Hepatocyte (in vitro differentiated cells): ENCODE results near the gene GPR141.

Experiments used
- EZH2 ChIP-seq: fragments of 200-600 bp; sonication (generic); IDR thresholded peaks from 2 replicates; pipeline ENCODE4 v1.6.1; 2016; ENCODE audit warnings: antibody characterized with exemption, mild to moderate bottlenecking, borderline replicate concordance
- EZH2phosphoT487 ChIP-seq: fragments of 200-600 bp; sonication (generic); IDR thresholded peaks from one replicate; pipeline ENCODE4 v1.6.1; 2018; ENCODE audit warnings: antibody characterized with exemption, mild to moderate bottlenecking, low read depth, moderate library complexity; ENCODE audit not compliant: unreplicated experiment, severe bottlenecking
- TF ChIP-seq, protein P1 (sequence below): fragments of 200-600 bp; sonication (generic); IDR thresholded peaks from 2 replicates; pipeline ENCODE4 v1.5.1; 2016; ENCODE audit warnings: antibody characterized with exemption, mild to moderate bottlenecking; ENCODE audit not compliant: poor library complexity

DNA sequence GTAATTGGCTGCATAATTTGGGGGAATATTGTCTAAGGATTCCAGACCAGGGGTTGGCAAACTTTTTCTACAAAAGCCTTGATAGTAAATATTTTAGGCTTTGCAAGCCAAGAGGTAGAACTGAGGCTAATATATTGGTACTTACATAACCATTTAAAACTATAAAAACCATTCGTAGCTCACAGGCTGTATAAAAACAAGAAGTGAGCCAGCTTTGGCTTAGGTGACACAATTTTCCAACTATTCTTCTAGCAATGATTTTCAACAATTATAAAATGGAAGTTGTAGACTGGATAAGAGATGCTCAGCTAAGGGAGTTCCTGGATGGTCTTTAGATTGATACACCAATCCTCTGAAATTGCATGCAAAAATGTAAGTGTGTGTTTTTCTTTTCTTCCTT lies 1.4 kb downstream of the GPR141 start:
- TF ChIP-seq, protein P1, sequence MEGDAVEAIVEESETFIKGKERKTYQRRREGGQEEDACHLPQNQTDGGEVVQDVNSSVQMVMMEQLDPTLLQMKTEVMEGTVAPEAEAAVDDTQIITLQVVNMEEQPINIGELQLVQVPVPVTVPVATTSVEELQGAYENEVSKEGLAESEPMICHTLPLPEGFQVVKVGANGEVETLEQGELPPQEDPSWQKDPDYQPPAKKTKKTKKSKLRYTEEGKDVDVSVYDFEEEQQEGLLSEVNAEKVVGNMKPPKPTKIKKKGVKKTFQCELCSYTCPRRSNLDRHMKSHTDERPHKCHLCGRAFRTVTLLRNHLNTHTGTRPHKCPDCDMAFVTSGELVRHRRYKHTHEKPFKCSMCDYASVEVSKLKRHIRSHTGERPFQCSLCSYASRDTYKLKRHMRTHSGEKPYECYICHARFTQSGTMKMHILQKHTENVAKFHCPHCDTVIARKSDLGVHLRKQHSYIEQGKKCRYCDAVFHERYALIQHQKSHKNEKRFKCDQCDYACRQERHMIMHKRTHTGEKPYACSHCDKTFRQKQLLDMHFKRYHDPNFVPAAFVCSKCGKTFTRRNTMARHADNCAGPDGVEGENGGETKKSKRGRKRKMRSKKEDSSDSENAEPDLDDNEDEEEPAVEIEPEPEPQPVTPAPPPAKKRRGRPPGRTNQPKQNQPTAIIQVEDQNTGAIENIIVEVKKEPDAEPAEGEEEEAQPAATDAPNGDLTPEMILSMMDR = no peak
- TF ChIP-seq EZH2phosphoT487 = no peak
- TF ChIP-seq EZH2 = no peak
